PC-3 (cell line): ENCODE results near the gene CXCR3. TPM values are rescaled to one million over a fixed set of nuclear protein-coding genes. Genes with fewer than 3 reads are reported as not detected.

ENCODE experiments used
- ATAC-seq: fragments of 200-7000 bp; cut with Tn5 transposase; 2 replicates; pipeline ENCODE4 v1.9.1; 2020; ENCODE audit warnings: mild to moderate bottlenecking, moderate library complexity
- BruUV-seq: library from RNA; stranded (reverse); fragments of 400-500 nt; replicated peaks from 2 replicates; lab custom pipeline; 2021; lab: Mats Ljungman, UMichigan
- CTCF ChIA-PET: fragments of 300-600 bp; sonication (Branson Sonifier 250); formaldehyde crosslinking; loops from one replicate; lab custom pipeline; 2022; ENCODE audit warnings: antibody characterized with exemption; lab: Charles Lee
- POLR2A ChIA-PET: fragments of 300-600 bp; sonication (Branson Sonifier 250); formaldehyde crosslinking; loops from one replicate; lab custom pipeline; 2022; ENCODE audit warnings: antibody characterized with exemption; ENCODE audit not compliant: unreplicated experiment; lab: Charles Lee
- DNase-seq: peaks from one replicate; pipeline ENCODE4 v3.0.0-alpha.2; 2015
- H2AFZ ChIP-seq: fragments of 300-600 bp; sonication (generic); 2 replicates; pipeline ENCODE4 v1.6.0; 2016; ENCODE audit warnings: antibody characterized with exemption, low read length
- H3F3A ChIP-seq: fragments of 300-600 bp; sonication (generic); one replicate; pipeline ENCODE4 v1.6.0; 2017; ENCODE audit warnings: antibody characterized with exemption, low read length, control low read depth, mild to moderate bottlenecking; ENCODE audit not compliant: unreplicated experiment
- H3K27ac ChIP-seq: fragments of 300-600 bp; sonication (generic); 2 replicates; pipeline ENCODE4 v1.5.1; 2016; ENCODE audit warnings: mild to moderate bottlenecking, low read length
- H3K27me3 ChIP-seq: fragments of 300-600 bp; sonication (generic); 2 replicates; pipeline ENCODE4 v1.6.1; 2016; ENCODE audit warnings: low read length, mixed read lengths
- H3K36me3 ChIP-seq: fragments of 300-600 bp; sonication (generic); 2 replicates; pipeline ENCODE4 v1.6.1; 2016; ENCODE audit warnings: low read depth, mixed run types, low read length, mixed read lengths
- H3K4me1 ChIP-seq: fragments of 300-600 bp; sonication (generic); 2 replicates; pipeline ENCODE4 v1.5.1; 2016; ENCODE audit warnings: low read length; ENCODE audit not compliant: insufficient read depth
- H3K4me2 ChIP-seq: fragments of 300-600 bp; sonication (generic); 2 replicates; pipeline ENCODE4 v1.6.0; 2016; ENCODE audit warnings: low read length
- H3K4me3 ChIP-seq: fragments of 300-600 bp; sonication (generic); 2 replicates; pipeline ENCODE4 v1.5.1; 2016; ENCODE audit warnings: mild to moderate bottlenecking, low read length, mixed read lengths
- H3K79me2 ChIP-seq: fragments of 300-600 bp; sonication (generic); 2 replicates; pipeline ENCODE4 v1.6.1; 2017; ENCODE audit warnings: low read length, mixed read lengths
- H3K9ac ChIP-seq: fragments of 300-600 bp; sonication (generic); 2 replicates; pipeline ENCODE4 v1.6.0; 2016; ENCODE audit warnings: mild to moderate bottlenecking, low read length
- H3K9me2 ChIP-seq: fragments of 300-600 bp; sonication (generic); replicated peaks from 2 replicates; pipeline ENCODE4 v1.6.1; 2016; ENCODE audit warnings: mixed run types, low read length, mixed read lengths
- H3K9me3 ChIP-seq: fragments of 300-600 bp; sonication (generic); 2 replicates; pipeline ENCODE4 v1.6.1; 2016; ENCODE audit warnings: low read length, mixed read lengths
- H4K20me1 ChIP-seq: fragments of 300-600 bp; sonication (generic); 2 replicates; pipeline ENCODE4 v1.6.1; 2016; ENCODE audit warnings: low read length, mixed read lengths
- EZH2 ChIP-seq: fragments of 300-600 bp; sonication (generic); IDR thresholded peaks from one replicate; pipeline ENCODE4 v1.6.1; 2017; ENCODE audit warnings: antibody characterized with exemption, mild to moderate bottlenecking, low read length; ENCODE audit not compliant: unreplicated experiment
- EZH2phosphoT487 ChIP-seq: fragments of 300-600 bp; sonication (generic); IDR thresholded peaks from 2 replicates; pipeline ENCODE4 v1.6.1; 2018; ENCODE audit warnings: mild to moderate bottlenecking, antibody characterized with exemption, low read length, borderline replicate concordance
- intact Hi-C: fragments of 100-400 bp; cut with micrococcal nuclease; formaldehyde crosslinking; loops from 2 replicates; pipeline ENCODE4 v1.9.0; 2023
- total RNA-seq: library from RNA; depleted of rRNA; stranded (reverse); fragments of >200 nt; gene quantifications from 2 replicates; pipeline ENCODE4 v1.2.3, GENCODE V29; 2014
- TF ChIP-seq, protein P1 (sequence below): fragments of 300-600 bp; sonication (generic); conservative IDR thresholded peaks from 2 replicates; pipeline ENCODE4 v1.5.1; 2017; ENCODE audit warnings: antibody characterized with exemption, low read depth, mild to moderate bottlenecking, low read length

CXCR3 gene
- total RNA-seq, 1 experiment from 2014 or later, result not detected

- TF ChIP-seq, protein P1, sequence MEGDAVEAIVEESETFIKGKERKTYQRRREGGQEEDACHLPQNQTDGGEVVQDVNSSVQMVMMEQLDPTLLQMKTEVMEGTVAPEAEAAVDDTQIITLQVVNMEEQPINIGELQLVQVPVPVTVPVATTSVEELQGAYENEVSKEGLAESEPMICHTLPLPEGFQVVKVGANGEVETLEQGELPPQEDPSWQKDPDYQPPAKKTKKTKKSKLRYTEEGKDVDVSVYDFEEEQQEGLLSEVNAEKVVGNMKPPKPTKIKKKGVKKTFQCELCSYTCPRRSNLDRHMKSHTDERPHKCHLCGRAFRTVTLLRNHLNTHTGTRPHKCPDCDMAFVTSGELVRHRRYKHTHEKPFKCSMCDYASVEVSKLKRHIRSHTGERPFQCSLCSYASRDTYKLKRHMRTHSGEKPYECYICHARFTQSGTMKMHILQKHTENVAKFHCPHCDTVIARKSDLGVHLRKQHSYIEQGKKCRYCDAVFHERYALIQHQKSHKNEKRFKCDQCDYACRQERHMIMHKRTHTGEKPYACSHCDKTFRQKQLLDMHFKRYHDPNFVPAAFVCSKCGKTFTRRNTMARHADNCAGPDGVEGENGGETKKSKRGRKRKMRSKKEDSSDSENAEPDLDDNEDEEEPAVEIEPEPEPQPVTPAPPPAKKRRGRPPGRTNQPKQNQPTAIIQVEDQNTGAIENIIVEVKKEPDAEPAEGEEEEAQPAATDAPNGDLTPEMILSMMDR, result no peak
- no peak for TF ChIP-seq EZH2phosphoT487
- no peaks in the 10 kb centered on the region for H3K36me3 ChIP-seq
- H3K27me3 ChIP-seq, result no peaks in the 10 kb centered on the region
- no peaks in the 10 kb centered on the region for H3K4me1 ChIP-seq
- no peaks in the 10 kb centered on the region for H3K9me2 ChIP-seq
- POLR2A ChIA-PET, result no interaction called here
- intact Hi-C loops, result loop anchor here (10.0 kb wide), 1 partner anchor 74 kb away; no protein-coding TSS in a partner anchor
- no peaks in the 10 kb centered on the region for H3K9me3 ChIP-seq
- no peak overlapping the region for H3K4me2 ChIP-seq
- ATAC-seq, result no peak
- H3F3A ChIP-seq, result no peaks in the 10 kb centered on the region
- BruUV-seq, result no TSS peak
- H3K27ac ChIP-seq, result no peak overlapping the region
- H3K9ac ChIP-seq, result no peak overlapping the region
- H4K20me1 ChIP-seq, result no peaks in the 10 kb centered on the region
- DNase-seq, result no peak
- H3K4me3 ChIP-seq, result no peak overlapping the region
- CTCF ChIA-PET, result no interaction called here
- H2AFZ ChIP-seq, result no peak overlapping the region
- no peaks in the 10 kb centered on the region for H3K79me2 ChIP-seq
Measured at GRCh38 chrX:71581210-71581609, 37.1 kb downstream of the CXCR3 start.

- Histone ChIP-seq H3F3A (no peaks in the 10 kb centered on the region), H3K9me2 (no peaks in the 10 kb centered on the region), H3K36me3 (peaks cover 10% of the 10 kb centered on the region), H3K9me3 (no peaks in the 10 kb centered on the region), H3K79me2 (no peaks in the 10 kb centered on the region), H4K20me1 (no peaks in the 10 kb centered on the region; the same call in 1 of the 2 replicates), H2AFZ (no peak overlapping the region), H3K4me1 (no peaks in the 10 kb centered on the region), H3K9ac (no peak overlapping the region), H3K4me2 (no peak overlapping the region), H3K4me3 (no peak overlapping the region), H3K27ac (no peak overlapping the region), H3K27me3 (no peaks in the 10 kb centered on the region)
- intact Hi-C loops, result loop anchor here (10.0 kb wide), 1 partner anchor 75 kb away; no protein-coding TSS in a partner anchor
- DNase-seq (no peak), ATAC-seq (no peak)
- no peak for TF ChIP-seq EZH2
- no peak for TF ChIP-seq EZH2phosphoT487
- TF ChIP-seq, protein P1, result no peak
- POLR2A ChIA-PET, result no interaction called here
- BruUV-seq, result no TSS peak
- CTCF ChIA-PET, result no interaction called here
Measured at GRCh38 chrX:71579990-71580380, 38.3 kb downstream of the CXCR3 start.

- no peaks in the 10 kb centered on the region for H3K79me2 ChIP-seq
- no peak overlapping the region for H3K9ac ChIP-seq
- H2AFZ ChIP-seq, result no peak overlapping the region
- ATAC-seq (no peak), DNase-seq (no peak)
- H4K20me1 ChIP-seq, result no peaks in the 10 kb centered on the region; the same call in 1 of the 2 replicates
- H3K9me2 ChIP-seq, result no peaks in the 10 kb centered on the region
- no peaks in the 10 kb centered on the region for H3K27me3 ChIP-seq
- CTCF ChIA-PET, result no interaction called here
- H3K36me3 ChIP-seq, result peaks cover 15% of the 10 kb centered on the region
- no peak overlapping the region for H3K4me3 ChIP-seq
- intact Hi-C loops, result no loop called here
- no peak overlapping the region for H3K27ac ChIP-seq
- H3K4me2 ChIP-seq, result no peak overlapping the region
- BruUV-seq, result no TSS peak
- TF ChIP-seq, protein P1, result no peak
- TF ChIP-seq EZH2, result no peak
- no peak for TF ChIP-seq EZH2phosphoT487
- no peaks in the 10 kb centered on the region for H3F3A ChIP-seq
- no peaks in the 10 kb centered on the region for H3K4me1 ChIP-seq
- no peaks in the 10 kb centered on the region for H3K9me3 ChIP-seq
- POLR2A ChIA-PET, result no interaction called here
Measured at GRCh38 chrX:71579136-71579989, 38.9 kb downstream of the CXCR3 start.
